ENCODE results near the gene SYNPR.

GRCh38 chr3:63328365-63328764 is 50.3 kb downstream of the SYNPR start:
- TF ChIP-seq, protein P1, sequence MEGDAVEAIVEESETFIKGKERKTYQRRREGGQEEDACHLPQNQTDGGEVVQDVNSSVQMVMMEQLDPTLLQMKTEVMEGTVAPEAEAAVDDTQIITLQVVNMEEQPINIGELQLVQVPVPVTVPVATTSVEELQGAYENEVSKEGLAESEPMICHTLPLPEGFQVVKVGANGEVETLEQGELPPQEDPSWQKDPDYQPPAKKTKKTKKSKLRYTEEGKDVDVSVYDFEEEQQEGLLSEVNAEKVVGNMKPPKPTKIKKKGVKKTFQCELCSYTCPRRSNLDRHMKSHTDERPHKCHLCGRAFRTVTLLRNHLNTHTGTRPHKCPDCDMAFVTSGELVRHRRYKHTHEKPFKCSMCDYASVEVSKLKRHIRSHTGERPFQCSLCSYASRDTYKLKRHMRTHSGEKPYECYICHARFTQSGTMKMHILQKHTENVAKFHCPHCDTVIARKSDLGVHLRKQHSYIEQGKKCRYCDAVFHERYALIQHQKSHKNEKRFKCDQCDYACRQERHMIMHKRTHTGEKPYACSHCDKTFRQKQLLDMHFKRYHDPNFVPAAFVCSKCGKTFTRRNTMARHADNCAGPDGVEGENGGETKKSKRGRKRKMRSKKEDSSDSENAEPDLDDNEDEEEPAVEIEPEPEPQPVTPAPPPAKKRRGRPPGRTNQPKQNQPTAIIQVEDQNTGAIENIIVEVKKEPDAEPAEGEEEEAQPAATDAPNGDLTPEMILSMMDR (IDR thresholded peaks at IDR 0.05), result no peak
- TF ChIP-seq POLR2A (IDR thresholded peaks at IDR 0.05), result no peak
